GM19372 (cell line): ENCODE data around the gene MPST.

Source experiments
- ATAC-seq: cut with Tn5 transposase; IDR thresholded peaks from one replicate; pipeline ENCODE4 v1.9.1; 2021; ENCODE audit warnings: mild to moderate bottlenecking, low read depth, moderate library complexity; ENCODE audit not compliant: unreplicated experiment

The MPST gene

DNA sequence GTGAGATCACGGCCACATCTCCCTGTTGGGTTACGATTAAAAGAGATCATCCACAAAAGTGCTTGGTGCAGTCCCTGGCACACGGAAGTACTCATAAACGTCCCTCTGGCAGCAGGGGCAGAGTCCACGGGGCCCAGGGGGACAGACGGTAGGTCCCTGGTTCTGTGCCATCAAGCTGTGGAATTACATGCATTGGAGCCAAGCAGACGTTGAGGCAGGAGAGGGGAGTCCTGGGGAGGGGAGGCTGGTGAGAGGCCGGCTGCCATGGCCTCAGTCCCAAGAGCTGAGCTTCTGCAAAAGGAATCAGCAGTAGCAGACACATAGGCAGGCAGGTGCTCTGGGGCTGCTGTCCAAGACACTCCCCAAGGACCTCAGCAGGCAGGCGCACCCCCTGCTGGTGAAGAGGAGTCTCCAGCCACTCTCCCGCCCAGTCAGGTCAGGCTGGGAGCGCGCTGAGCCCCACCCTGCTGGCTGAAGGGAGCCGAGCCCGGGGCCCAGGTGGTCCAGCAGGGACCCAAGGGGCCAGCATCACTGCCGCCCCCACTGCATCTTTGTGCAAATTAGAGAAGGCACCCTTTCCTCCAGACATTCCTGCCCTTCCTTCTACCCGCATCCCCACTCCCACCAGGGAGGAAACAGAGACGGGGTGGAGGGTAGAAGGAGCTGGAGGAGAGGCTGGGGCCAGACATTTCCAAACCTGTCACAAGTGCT, 24.4 kb downstream of the MPST start:
- no peak for ATAC-seq

- ATAC-seq = no peak
Observed at GRCh38 chr22:37044634-37045625, 25.4 kb downstream of the MPST start.

- no peak for ATAC-seq
Observed at GRCh38 chr22:37045958-37046357, 26.4 kb downstream of the MPST start.

DNA sequence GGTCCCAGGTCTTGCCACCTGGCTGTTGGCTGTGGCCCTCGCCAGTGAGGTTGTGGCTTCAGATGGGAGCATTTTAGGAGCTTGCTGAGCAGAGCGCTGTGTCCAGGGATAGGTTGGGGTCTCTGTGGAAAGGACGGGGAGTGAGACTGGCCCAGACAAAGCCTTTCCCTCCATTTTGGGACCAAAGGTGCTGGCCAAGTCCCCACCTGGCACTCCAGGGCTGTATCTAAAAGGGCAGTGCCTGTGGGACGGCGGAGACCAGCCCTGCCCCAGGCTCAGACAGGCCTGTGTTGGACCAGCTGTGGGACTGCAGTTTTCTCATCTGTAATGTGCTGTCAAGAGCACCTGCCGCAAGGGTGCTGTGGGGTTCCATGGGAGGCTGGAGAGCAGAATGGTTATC, 27.0 kb downstream of the MPST start:
- no peak for ATAC-seq

DNA sequence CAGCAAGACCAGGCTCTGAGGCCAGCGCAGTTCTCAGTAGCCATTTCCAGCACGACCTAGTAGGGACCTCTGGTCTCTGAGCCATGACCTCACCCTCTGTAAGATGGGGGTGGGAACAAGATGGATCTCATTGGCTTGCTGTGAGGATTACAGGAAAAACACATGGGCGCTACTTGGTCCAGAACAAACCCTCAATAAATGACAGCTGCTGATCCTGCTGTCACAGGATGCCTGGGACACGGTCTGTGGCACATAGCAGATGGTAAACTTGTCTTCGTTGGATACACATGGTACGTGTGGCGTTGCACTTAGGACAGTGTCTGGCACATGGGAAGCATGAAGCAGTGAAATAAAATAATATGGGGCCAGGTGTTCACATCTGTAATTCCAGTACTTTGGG, 27.5 kb downstream of the MPST start:
- ATAC-seq = no peak

- ATAC-seq = no peak
Observed at GRCh38 chr22:37048133-37048532, 28.6 kb downstream of the MPST start.

- ATAC-seq = no peak
Observed at GRCh38 chr22:37049224-37049623, 29.7 kb downstream of the MPST start.

DNA sequence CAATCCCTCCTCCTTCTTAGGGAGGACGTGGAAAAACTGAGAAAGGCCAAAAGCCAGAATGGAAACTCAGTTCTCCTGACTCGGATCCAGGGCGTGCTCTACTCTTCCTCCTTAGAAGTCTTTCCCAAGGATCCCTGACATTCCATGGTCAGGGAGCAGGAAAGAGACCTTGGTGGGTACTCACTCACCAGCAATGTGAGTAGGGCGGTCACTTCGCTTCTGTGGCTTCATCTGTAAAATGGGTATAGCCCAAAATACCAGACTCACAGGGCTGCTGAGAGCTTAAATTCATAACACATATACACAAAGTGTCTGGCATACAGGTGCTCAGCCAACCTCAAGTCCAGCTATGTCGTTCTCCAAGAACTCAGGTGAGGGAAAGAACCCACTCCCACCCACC, 31.4 kb downstream of the MPST start:
- no peak for ATAC-seq

DNA sequence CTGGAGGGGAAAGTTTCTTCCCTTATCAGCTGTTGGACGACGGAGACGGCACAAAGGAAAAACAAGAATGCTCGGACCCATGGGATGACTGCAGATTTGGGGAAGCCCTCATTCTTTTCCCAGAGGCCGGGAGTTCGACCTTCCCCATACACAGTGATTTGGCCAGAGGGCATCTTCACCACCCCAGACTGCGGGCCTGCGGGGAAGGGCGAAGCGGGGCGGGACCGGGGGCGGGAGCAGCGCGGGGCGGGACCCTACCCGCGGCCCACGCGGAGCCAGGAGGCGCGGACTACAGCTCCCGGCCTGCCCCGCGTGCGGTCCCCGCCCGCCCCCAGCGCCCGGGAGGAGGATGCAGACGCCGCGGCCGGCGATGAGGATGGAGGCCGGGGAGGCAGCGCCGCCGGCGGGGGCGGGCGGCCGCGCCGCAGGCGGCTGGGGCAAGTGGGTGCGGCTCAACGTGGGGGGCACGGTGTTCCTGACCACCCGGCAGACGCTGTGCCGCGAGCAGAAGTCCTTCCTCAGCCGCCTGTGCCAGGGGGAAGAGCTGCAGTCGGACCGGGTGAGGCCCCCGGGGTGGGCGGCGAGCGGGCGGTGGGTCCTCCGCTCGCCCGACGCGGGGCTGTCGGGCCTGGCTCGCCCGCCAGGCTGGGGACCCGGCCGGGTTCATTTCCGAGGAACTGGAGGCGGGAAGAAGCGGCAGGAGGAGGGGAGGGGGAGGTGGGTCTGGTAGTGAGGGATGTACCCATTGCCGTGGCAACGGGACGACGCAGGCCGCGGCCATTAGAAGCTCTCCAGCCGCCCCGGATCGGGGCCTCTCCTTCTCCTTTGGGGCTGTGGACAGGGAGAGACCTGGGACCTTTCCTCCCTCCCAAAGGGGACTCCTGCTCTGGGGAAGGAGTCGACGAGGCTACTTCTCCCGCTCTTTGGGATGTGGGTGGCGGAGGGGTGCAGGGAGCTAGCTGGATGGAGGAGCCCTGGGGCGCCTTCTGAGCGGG, 32.1 kb downstream of the MPST start, which contains the start of gene KCTD17:
Gene KCTD17 (plus strand): TSS at position 352 of the 995 bp plus-strand sequence. CDS start 19 bp downstream, at position 371.
- ATAC-seq = peak; percentile 72

DNA sequence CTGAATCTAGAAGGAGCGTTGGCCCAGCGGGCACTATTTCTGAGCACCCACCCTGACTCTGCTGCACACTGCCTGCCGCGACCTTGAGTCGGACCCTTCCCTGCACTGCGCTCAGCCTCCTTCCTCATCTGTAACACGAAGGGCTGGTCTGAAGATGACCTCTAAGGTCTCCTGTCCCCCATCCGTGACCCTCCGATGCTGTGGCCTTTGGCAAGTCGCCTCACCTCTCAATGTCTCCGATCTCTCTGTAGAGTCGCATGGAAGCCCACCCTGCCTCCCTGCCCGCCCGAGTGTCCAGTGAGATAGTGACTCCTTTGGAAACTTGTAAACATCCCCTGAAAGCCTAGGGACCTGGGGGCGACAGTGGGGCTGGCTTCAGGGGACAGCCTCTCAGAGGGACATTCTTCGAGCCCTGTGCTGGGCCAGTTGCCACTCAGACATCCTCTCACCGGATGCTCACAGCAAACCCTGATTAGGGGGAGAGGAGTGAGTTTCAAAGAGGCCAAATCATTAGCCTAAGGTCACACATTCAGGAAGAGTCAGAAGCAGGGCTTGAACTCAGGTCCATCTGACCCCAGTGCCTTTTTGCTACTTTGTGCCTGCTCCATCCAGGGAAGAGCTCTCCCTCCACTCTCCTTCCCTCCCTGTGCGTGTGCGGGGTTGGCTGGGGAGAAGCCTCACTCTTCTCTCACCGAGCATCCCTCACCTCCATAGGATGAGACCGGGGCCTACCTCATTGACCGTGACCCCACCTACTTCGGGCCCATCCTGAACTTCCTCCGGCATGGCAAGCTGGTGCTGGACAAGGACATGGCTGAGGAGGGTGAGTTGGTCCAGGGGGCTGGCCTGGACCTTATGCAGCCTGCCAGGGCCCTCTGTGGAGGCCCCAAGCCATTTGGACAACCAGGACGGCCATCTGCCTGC, 33.1 kb downstream of the MPST start:
- ATAC-seq = no peak

DNA sequence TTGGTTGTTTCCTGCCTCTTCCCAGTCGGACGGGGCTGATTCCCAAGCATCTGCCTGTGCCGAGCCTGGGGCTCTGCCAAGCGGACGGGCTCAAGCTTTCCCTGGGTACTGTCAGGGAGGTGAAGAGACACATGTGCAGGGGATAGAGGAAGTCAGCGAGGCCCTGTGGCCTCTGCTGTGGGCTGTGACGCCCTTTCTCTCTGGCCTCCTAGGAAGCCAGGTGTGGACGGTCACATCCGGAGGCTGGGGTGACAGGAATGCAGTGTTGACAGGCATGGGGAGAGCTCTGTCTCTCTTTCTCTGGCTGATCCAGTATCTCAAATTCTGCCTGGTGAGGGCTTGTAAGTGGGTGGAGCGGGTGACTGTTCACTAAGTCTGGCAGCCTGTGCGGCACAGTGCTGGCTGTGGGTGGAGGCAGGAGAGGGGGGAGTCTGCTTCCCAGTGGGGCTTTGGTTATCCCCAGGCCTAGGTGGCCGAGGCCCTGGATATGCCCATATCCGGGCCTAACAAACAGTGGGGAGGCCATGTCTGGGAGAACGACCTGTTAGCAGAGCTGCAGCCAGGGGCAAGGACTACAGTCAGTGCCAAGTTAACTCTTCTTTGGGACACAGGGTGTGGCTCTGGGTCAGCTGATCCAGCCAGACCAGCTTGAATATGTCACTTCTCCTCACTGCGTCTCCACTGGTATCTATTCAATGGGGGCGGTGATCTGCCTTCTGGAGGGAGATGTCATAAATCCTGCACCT, 33.9 kb downstream of the MPST start:
- ATAC-seq = no peak

DNA sequence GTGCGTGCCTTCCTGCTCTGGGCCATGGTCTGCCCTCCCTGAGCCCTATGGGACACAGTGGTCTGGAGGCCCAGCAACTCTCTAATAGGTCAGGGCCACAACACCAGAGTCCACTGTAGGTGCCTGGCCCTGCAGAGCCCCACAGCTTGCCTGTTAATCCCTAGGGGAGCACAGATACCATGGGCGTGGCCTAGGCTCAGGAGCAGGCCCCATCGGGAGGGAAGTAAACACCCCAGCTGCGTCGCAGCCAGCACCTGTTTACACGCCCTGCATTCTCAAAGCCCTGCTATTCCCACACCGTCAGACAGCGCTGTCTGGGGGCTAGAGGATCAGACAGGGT, 34.5 kb downstream of the MPST start:
- ATAC-seq = no peak

DNA sequence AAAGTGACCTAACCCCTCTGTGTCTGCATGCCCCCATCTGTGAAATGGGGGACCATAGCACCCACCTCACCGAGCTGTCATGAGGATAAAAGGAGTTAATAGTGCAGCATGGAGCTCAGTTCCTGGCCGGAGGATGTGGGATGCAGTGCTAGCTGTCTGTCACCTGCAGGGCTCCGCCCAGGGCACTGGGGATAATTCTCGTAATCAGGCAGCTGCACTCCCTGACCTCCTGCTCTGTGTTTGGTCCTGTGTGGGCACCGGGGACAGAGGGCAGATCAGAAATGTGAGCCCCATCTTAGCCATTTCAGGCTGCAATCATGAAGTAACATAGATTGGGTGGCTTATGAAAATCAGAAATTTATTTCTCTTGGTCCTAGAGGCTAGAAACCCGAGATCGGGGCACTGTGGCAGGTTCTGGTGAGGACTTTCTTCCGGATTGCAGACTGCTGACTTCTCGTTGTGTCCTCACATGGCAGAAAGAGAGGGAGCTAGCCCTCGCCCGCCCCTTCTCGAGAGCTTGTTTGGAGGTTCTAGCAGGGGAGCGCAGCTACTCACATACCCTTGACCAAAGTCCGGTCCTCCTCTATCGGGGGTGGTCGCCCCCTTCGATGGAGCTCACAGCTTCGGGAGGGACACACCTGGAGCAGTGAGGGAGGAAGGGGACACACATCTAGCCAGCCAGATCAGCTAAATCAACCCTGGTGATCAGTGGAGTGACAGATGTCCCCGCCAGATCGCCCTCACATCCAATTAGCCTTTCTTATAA, 35.2 kb downstream of the MPST start:
- no peak for ATAC-seq

GRCh38 chr22:37056246-37056645, 36.7 kb downstream of the MPST start:
- no peak for ATAC-seq

DNA sequence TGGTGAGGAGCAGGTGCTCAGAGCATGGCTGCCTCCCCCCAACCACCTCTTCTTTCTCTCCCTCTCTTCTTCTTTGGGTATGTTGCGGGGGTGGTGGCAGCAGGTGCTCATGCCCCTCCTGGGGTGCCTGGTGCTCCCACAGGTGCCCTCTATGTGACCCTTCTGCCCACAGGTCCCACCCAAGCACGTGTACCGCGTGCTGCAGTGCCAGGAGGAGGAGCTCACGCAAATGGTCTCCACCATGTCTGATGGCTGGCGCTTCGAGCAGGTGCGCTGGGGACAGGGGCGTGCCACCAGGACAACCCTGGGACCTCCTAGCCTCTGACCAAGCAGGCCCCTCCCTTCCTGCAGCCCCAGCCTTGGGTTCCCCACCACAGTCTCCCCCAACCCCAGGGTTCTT, 37.7 kb downstream of the MPST start:
- no peak for ATAC-seq

- ATAC-seq = no peak
Observed at GRCh38 chr22:37057796-37058510, 38.4 kb downstream of the MPST start.

GRCh38 chr22:37058917-37059701, 39.6 kb downstream of the MPST start:
- ATAC-seq = no peak
